Tibial nerve (tissue), 4 donors: ENCODE measurements around the gene RSRP1. TPM values are rescaled to one million over a fixed set of nuclear protein-coding genes. Genes with fewer than 3 reads are reported as not detected.

Source experiments
- DNase-seq, 2 donors: peaks; one replicate each; pipeline ENCODE4 v3.0.0-alpha.2; 2019; ENCODE audit warnings: low spot score in 2 of 2
- H3K27ac ChIP-seq, 4 donors: fragments of 200-600 bp; sonication (generic) in 3 of 4; one replicate each; pipeline ENCODE4 v1.5.1; 2017 to 2019; ENCODE audit warnings: mild to moderate bottlenecking in 1 of 4
- H3K27me3 ChIP-seq, 2 donors: fragments of 200-600 bp; sonication (generic) in 1 of 2; one replicate each; pipeline versions ENCODE4 v1.5.1 to v1.6.0; 2017 to 2019
- H3K36me3 ChIP-seq, 3 donors: fragments of 200-600 bp; sonication (generic); one replicate each; pipeline ENCODE4 v1.5.1; 2018 to 2019
- H3K4me1 ChIP-seq, 4 donors: fragments of 200-600 bp; sonication (generic) in 3 of 4; one replicate each; pipeline ENCODE4 v1.5.1; 2017 to 2019
- H3K4me3 ChIP-seq, 4 donors: fragments of 200-600 bp; sonication (generic) in 3 of 4; one replicate each; pipeline ENCODE4 v1.5.1; 2017 to 2019; ENCODE audit warnings: mild to moderate bottlenecking in 1 of 4, moderate library complexity in 1 of 4
- H3K9me3 ChIP-seq, 4 donors: fragments of 200-600 bp; sonication (generic) in 3 of 4; one replicate each; pipeline ENCODE4 v1.5.1; 2017 to 2019
- CTCF ChIP-seq, 5 experiments: fragments of 200-600 bp in 3 of 5; fragments of 450-650 bp in 2 of 5; sonication (generic) in 3 of 5; IDR thresholded peaks; one replicate each; pipeline ENCODE4 v1.5.1; 2016 to 2019; ENCODE audit warnings: antibody characterized with exemption in 5 of 5, mild to moderate bottlenecking in 3 of 5, moderate library complexity in 2 of 5
- EP300 ChIP-seq, 2 donors: sonication (generic); formaldehyde crosslinking; IDR thresholded peaks; one replicate each; pipeline ENCODE4 v1.6.1; 2017; ENCODE audit warnings: antibody characterized with exemption in 2 of 2, mild to moderate bottlenecking in 1 of 2
- POLR2A ChIP-seq, 2 donors: fragments of 450-650 bp; IDR thresholded peaks; one replicate each; pipeline ENCODE4 v1.6.1; 2017; ENCODE audit warnings: antibody characterized with exemption in 2 of 2, mild to moderate bottlenecking in 2 of 2, moderate library complexity in 2 of 2
- WGBS, 2 donors: methylation state at CpG; one replicate each; pipeline ENCODE4 v1.1.5; 2018; 5-methylcytosine and 5-hydroxymethylcytosine counted together
- total RNA-seq, 4 donors: library from RNA; depleted of rRNA; stranded (reverse); fragments of >200 nt; gene quantifications; one replicate each; pipeline ENCODE4 v1.1.0, GENCODE V29; 2016

Gene RSRP1
- total RNA-seq, 4 donors from 2014 or later, result 169 to 191 (median 178) TPM

- H3K4me1 ChIP-seq, result no peaks in the 10 kb centered on the region
- 58 to 67% methylated on average over 2 of the region's 2 CpGs for WGBS, 2 donors
- no peaks in the 10 kb centered on the region for H3K36me3 ChIP-seq
- TF ChIP-seq EP300 (IDR thresholded peaks at IDR 0.05) (no peak), CTCF (IDR thresholded peaks at IDR 0.05) (no peak), POLR2A (IDR thresholded peaks at IDR 0.05) (no peak)
- no peaks in the 10 kb centered on the region for H3K9me3 ChIP-seq
- no peak overlapping the region for H3K4me3 ChIP-seq
- DNase-seq, result no peak
- H3K27ac ChIP-seq, result no peak overlapping the region
- H3K27me3 ChIP-seq, result peaks cover 0 to 11% of the 10 kb centered on the region in 2 donors
These were observed 38.6 kb downstream of the RSRP1 start for GRCh38 chr1:25208561-25209222.

GRCh38 chr1:25208092-25208491 lies 39.2 kb downstream of the RSRP1 start:
- 64 to 68% methylated on average over 1 of the region's 1 CpG for WGBS, 2 donors
- no peak overlapping the region for H3K4me3 ChIP-seq
- TF ChIP-seq POLR2A (IDR thresholded peaks at IDR 0.05) (no peak), CTCF (IDR thresholded peaks at IDR 0.05) (no peak), EP300 (IDR thresholded peaks at IDR 0.05) (no peak)
- H3K4me1 ChIP-seq, result no peaks in the 10 kb centered on the region
- H3K9me3 ChIP-seq, result no peaks in the 10 kb centered on the region
- DNase-seq, result no peak
- H3K27ac ChIP-seq, result no peak overlapping the region
- peaks cover 0 to 11% of the 10 kb centered on the region in 2 donors for H3K27me3 ChIP-seq
- no peaks in the 10 kb centered on the region for H3K36me3 ChIP-seq

GRCh38 chr1:25206201-25206600 lies 41.1 kb downstream of the RSRP1 start:
- Histone ChIP-seq H3K9me3 (no peaks in the 10 kb centered on the region), H3K36me3 (no peaks in the 10 kb centered on the region), H3K27ac (no peak overlapping the region), H3K27me3 (peaks cover 0 to 11% of the 10 kb centered on the region in 2 donors), H3K4me3 (no peak overlapping the region), H3K4me1 (no peaks in the 10 kb centered on the region)
- 68 to 79% methylated on average over 5 of the region's 5 CpGs for WGBS, 2 donors
- DNase-seq, result no peak
- TF ChIP-seq POLR2A (IDR thresholded peaks at IDR 0.05), result no peak

- 78 to 80% methylated on average over 5 of the region's 5 CpGs for WGBS, 2 donors
- Histone ChIP-seq H3K27ac (no peak overlapping the region), H3K9me3 (no peaks in the 10 kb centered on the region), H3K36me3 (no peaks in the 10 kb centered on the region), H3K27me3 (peaks cover 0 to 11% of the 10 kb centered on the region in 2 donors), H3K4me3 (no peak overlapping the region), H3K4me1 (no peaks in the 10 kb centered on the region)
- no peak for DNase-seq
- no peak for TF ChIP-seq POLR2A (IDR thresholded peaks at IDR 0.05)
- no peak for TF ChIP-seq EP300 (IDR thresholded peaks at IDR 0.05)
- no peak for TF ChIP-seq CTCF (IDR thresholded peaks at IDR 0.05)
These were observed 41.5 kb downstream of the RSRP1 start for GRCh38 chr1:25205786-25206185.

GRCh38 chr1:25204797-25205480 lies 42.3 kb downstream of the RSRP1 start:
- Histone ChIP-seq H3K36me3 (no peaks in the 10 kb centered on the region), H3K4me1 (no peaks in the 10 kb centered on the region), H3K27me3 (peaks cover 0 to 2% of the 10 kb centered on the region in 2 donors), H3K27ac (no peak overlapping the region), H3K9me3 (no peaks in the 10 kb centered on the region), H3K4me3 (no peak overlapping the region)
- DNase-seq, result no peak
- TF ChIP-seq EP300 (IDR thresholded peaks at IDR 0.05) (no peak), POLR2A (IDR thresholded peaks at IDR 0.05) (no peak), CTCF (IDR thresholded peaks at IDR 0.05) (peak; percentile 46 to 83 (median 65))
- 54 to 58% methylated on average over 9 of the region's 9 CpGs for WGBS, 2 donors
